ENCODE data around the gene GOLGA6L10.
"Not testable (repeated sequence)": the region's sequence is repeated elsewhere in the genome, so short reads cannot be mapped to it uniquely, and the experiment has no call there.

DNA sequence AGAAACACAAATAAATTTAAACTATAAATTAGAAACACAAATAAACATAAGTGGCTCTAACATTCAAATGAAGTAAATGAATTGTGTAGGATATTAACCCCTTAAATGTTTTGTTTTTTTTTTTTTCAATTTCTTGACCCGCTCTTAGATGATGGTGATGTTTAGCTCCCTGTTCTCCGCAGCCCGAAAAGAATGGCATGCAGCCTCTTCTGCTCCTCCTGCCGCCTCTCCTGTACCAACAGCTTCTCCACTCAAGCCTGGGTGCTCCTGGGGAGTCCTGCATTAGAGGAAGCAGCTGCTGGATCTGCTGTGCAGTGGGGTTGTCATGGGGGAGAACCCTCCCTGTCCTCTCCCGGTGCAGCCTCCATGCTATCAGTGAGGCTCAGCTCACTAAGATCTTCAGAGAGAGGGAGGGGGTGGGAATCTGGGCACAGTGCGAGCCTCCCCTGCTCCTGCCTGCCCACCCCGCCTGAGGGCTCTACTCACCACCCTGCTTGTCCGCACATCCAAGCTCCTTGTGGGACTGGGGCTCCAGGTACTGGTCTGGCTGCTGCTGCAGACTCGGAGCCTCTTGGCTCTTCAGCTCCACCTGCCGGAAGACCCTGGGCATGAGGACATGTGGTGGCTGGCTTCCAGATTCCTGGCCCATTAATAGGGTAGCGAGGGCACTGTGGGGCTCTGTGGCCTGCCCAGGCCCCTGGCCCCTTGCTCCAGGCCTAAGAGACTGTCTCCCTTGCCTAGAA, 6.5 kb downstream of the GOLGA6L10 start:
- TF ChIP-seq SP1 (IDR thresholded peaks at IDR 0.05); JUND (IDR thresholded peaks at IDR 0.05); TAF1 (conservative IDR thresholded peaks at IDR 0.05); HNF4A (conservative IDR thresholded peaks at IDR 0.05); GABPA (IDR thresholded peaks at IDR 0.05 in 1 of 2, conservative IDR thresholded peaks at IDR 0.05 in 1 of 2): not testable (repeated sequence)
- TF ChIP-seq, protein P1, sequence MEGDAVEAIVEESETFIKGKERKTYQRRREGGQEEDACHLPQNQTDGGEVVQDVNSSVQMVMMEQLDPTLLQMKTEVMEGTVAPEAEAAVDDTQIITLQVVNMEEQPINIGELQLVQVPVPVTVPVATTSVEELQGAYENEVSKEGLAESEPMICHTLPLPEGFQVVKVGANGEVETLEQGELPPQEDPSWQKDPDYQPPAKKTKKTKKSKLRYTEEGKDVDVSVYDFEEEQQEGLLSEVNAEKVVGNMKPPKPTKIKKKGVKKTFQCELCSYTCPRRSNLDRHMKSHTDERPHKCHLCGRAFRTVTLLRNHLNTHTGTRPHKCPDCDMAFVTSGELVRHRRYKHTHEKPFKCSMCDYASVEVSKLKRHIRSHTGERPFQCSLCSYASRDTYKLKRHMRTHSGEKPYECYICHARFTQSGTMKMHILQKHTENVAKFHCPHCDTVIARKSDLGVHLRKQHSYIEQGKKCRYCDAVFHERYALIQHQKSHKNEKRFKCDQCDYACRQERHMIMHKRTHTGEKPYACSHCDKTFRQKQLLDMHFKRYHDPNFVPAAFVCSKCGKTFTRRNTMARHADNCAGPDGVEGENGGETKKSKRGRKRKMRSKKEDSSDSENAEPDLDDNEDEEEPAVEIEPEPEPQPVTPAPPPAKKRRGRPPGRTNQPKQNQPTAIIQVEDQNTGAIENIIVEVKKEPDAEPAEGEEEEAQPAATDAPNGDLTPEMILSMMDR (IDR thresholded peaks at IDR 0.05; ENCODE audit: low read depth, low read length, missing input control), result peak; percentile 11
- TF ChIP-seq, protein P2, sequence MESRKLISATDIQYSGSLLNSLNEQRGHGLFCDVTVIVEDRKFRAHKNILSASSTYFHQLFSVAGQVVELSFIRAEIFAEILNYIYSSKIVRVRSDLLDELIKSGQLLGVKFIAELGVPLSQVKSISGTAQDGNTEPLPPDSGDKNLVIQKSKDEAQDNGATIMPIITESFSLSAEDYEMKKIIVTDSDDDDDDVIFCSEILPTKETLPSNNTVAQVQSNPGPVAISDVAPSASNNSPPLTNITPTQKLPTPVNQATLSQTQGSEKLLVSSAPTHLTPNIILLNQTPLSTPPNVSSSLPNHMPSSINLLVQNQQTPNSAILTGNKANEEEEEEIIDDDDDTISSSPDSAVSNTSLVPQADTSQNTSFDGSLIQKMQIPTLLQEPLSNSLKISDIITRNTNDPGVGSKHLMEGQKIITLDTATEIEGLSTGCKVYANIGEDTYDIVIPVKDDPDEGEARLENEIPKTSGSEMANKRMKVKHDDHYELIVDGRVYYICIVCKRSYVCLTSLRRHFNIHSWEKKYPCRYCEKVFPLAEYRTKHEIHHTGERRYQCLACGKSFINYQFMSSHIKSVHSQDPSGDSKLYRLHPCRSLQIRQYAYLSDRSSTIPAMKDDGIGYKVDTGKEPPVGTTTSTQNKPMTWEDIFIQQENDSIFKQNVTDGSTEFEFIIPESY (IDR thresholded peaks at IDR 0.05), result not testable (repeated sequence)
- TF ChIP-seq, protein P3, sequence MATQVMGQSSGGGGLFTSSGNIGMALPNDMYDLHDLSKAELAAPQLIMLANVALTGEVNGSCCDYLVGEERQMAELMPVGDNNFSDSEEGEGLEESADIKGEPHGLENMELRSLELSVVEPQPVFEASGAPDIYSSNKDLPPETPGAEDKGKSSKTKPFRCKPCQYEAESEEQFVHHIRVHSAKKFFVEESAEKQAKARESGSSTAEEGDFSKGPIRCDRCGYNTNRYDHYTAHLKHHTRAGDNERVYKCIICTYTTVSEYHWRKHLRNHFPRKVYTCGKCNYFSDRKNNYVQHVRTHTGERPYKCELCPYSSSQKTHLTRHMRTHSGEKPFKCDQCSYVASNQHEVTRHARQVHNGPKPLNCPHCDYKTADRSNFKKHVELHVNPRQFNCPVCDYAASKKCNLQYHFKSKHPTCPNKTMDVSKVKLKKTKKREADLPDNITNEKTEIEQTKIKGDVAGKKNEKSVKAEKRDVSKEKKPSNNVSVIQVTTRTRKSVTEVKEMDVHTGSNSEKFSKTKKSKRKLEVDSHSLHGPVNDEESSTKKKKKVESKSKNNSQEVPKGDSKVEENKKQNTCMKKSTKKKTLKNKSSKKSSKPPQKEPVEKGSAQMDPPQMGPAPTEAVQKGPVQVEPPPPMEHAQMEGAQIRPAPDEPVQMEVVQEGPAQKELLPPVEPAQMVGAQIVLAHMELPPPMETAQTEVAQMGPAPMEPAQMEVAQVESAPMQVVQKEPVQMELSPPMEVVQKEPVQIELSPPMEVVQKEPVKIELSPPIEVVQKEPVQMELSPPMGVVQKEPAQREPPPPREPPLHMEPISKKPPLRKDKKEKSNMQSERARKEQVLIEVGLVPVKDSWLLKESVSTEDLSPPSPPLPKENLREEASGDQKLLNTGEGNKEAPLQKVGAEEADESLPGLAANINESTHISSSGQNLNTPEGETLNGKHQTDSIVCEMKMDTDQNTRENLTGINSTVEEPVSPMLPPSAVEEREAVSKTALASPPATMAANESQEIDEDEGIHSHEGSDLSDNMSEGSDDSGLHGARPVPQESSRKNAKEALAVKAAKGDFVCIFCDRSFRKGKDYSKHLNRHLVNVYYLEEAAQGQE (IDR thresholded peaks at IDR 0.05), result not testable (repeated sequence)
- TF ChIP-seq, protein P4, sequence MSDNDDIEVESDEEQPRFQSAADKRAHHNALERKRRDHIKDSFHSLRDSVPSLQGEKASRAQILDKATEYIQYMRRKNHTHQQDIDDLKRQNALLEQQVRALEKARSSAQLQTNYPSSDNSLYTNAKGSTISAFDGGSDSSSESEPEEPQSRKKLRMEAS (IDR thresholded peaks at IDR 0.05), result not testable (repeated sequence)
- TF ChIP-seq, protein P5, sequence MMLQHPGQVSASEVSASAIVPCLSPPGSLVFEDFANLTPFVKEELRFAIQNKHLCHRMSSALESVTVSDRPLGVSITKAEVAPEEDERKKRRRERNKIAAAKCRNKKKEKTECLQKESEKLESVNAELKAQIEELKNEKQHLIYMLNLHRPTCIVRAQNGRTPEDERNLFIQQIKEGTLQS (IDR thresholded peaks at IDR 0.05), result not testable (repeated sequence)
